GDM1 (cell line): ENCODE results near the gene PTH2.

Experiments
- DNase-seq: peaks from one replicate; lab custom pipeline; 2025; lab: John Stamatoyannopoulos, UW

PTH2 gene

GRCh38 chr19:49409441-49410029 is 13.7 kb downstream of the PTH2 start:
- DNase-seq = peak; percentile 15

DNA sequence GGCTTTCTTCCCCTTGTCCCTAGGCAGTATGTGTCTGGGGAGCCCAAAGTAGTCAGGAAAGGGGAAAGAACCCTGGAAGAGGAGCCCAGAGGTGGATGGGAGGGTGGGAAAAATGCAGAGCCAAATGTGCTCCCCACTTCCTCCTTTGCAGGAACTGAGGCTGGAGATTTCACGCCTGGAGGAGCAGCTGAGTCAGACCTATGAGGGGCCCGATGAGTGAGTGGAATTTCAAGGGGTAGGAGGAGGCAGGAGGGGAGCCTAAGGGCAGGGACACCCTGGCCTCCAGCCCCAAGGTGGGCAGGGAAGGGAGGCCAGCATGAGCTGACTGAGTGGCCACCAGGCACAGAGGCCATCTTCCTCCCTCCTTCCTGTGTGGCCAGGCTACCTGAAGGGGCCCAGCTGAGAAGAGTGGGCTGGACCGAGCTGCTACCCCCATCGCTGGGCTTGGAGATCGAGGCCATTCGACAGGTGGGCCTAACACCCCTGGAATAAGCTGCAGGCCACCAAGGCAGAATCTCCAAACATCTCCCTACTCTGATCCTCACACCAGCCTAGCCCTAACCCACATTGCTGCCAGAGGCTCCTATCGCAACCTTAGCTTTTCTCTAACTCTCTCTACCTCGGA is 14.3 kb downstream of the PTH2 start:
- no peak for DNase-seq

DNA sequence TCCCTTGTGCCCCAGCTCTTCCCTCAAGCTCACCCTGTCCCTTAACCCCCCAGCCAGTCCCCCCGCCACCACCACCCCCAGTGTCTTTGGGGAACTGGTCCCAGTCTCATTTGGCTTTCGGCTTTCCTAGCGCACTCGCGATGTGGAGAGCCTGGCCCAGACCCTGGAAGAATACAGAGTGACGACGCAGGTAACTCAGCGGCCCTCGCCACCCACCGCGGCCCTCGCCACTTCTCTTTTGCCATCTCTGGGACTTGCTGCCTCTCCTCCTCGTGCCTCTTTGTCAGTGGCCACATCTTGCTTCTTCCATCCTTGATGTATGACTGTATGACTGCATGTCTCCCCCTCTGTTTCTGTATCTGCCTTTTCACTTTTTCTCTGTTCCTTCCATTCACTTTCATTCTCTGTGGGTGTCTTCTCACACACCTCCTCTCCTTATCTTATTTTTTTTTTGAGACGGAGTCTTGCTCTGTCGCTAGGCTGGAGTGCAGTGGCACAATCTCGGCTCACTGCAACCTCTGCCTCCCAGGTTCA is 15.7 kb downstream of the PTH2 start:
- no peak for DNase-seq

- DNase-seq = no peak
Observed at GRCh38 chr19:49407079-49407478, 16.2 kb downstream of the PTH2 start.

DNA sequence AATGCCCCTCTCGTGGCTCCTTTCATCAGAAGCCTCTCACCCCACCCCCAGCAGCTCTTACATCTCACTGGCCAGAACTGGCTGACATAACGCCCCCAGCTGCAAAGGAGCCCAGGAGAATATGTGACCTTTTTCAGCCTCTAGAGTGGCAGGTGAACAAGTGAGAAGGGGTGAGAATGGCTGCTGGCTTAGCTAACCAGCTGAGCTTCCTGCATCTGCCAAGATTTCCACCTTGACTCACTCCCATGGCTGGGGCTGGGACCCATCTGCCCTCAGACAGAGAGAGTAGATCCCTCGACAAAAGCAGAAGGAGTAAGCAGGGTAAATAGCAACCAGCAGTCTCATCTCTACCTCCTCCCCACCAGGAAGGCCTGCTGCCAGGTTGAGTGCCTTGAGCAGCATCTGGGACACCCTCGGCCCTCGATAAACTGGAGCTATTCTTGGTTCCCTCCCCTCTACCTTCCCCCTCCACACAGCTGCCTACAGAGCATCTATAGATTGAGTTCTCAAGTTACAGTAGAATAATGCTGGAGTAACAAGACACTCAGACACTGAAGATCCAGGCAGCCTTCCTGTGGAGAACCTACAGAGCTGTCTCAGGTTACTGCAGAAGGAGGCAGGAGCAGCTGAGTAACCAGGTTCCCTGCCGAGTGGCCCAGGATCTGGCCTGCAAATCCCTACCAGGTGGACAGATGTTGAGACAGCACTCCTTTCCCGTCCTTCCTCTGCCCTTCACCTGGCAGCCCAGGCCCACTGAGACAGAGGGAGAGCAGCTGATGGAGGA is 19.6 kb downstream of the PTH2 start:
- DNase-seq = no peak

GRCh38 chr19:49400029-49400428 is 23.2 kb downstream of the PTH2 start:
- DNase-seq = no peak

DNA sequence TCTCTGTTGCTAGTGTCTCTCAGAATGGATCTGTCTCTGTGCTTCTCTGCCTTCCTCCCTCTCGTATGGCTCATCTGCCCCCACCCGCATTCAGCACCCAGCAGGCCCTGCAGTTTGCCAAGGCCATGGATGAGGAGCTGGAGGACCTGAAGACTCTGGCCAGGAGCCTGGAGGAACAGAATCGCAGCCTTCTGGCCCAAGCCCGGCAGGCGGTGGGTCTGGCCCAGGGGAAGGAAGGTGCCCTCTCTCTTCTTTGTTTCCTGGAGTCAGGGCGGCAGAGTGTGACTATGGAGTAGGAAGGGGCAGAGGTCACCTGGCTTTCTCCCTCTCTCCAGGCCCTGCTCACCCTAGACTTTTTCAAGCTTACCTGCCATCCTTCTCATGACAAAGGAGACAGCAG is 24.3 kb downstream of the PTH2 start:
- no peak for DNase-seq

- no peak for DNase-seq
Observed at GRCh38 chr19:49398001-49398615, 25.1 kb downstream of the PTH2 start.

- no peak for DNase-seq
Observed at GRCh38 chr19:49396738-49397505, 26.3 kb downstream of the PTH2 start.

DNA sequence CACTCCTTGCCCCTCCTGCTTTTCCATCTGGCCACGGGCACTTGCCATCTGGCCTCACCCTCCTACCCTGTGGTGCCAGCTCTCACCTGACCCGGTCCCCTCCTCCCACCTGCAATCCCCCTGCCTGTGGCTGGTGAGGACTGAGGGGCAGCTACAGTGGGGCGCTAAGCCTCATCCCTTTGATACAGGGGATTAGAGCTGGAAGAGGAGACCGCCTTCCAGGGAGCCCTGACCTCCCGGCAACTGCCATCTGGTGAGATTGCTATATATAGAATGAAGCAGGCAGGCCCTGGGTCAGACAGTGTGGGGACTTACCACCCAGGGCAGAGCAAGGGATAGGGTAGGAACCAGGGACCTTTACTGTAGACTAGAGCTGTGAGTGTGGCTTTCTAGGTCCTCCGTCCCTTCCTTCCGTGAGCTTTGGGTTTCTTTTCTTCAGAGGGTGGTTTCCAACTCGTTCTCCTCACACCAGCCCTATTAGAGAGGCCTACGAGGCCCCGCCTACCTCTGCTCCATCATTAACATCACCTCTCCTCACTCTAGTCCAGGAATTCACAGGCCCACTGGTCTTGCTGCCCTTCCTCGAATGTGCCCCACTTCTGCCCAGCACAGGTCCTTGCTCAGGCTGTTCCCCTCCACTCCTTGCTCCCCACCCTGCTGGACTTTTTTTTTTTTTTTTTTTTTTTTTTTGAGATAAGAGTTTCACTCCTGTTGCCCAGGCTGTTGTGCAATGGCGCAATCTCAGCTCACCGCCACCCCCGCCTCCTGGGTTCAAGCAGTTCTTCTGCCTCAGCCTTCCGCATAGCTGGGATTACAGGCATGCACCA is 27.4 kb downstream of the PTH2 start:
- DNase-seq = no peak

DNA sequence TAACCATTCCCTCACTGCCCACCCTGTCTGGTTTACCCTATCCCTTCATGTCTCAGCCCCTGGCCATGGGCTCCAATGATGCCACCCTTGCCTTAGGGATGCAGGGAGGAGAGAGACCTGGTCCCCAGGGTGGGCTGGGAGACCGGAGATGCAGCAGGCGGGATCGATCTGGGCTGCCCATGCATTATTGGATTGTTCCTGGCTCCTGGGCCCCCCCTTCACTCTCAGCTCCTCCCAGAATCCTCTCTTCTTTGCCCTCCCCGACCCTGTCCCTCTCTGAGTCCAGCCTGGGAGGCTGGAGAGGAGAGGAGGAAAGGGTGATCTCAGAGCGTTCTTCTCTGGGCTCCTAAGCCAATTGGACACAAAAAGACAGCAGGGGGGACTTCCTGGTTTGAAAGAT is 29.4 kb downstream of the PTH2 start:
- no peak for DNase-seq

DNA sequence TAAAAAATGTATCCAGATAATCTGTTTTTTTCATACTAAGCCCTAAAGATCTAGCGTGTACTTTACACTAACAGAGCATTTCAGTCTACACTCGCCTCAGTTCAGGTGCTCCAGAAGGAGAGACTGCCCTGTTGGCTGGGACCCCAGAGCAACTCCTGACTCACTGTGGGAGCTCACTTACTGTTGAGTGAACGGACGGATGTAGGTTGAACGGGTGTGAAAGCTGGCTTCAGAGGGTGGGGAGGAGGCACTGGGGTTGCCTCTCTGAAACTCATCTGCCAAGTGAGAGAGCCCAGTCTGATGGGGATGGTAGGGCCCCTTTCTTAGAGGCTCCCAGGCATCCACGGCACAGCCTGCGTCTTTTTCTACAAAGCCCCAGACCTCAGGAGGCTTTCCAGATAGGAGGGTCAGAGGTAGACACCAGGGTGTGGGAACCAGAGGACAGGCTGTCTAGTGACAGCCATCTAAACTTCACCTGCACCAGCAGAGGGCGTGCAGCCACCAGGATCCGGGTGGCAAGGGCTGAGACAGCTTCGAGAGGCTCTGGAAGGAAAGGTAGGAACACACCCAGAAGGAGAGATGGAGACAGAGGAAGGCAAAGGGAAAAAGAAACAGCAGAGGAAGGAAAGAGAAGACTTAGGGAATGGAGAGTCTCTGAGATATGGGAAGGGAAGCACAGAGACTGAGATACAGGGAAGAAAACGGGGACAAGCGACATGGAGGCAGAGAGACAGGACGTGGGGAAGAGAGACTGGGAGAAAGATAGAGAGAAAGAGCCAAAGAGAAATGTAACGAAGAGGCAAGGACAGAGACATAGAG is 31.5 kb downstream of the PTH2 start:
- DNase-seq = peak; percentile 73

DNA sequence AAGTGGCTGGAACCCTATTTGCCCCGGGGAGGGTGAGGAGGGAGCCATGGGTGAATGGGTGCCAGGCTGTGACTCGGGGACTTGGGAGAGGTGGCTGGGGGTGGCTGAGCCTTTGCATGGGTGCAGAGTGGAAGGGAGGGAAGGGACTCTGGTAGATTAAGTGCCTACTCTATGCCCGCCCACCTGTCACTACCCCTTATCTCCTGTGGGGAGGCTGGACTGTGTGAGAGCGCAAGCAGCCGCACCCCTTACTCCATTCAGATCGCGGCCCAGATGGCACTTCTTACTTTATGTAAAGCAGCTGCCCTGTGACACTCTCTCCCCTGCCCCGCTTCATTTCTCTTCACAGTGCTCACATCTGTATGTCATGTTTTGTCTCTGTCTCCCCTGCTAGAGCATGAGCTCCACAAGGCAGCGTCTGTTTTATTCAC is 32.3 kb downstream of the PTH2 start:
- no peak for DNase-seq

GRCh38 chr19:49390131-49390928 is 32.9 kb downstream of the PTH2 start:
- DNase-seq = no peak

GRCh38 chr19:49389406-49389805 is 33.8 kb downstream of the PTH2 start:
- DNase-seq = no peak

GRCh38 chr19:49387936-49388372 is 35.3 kb downstream of the PTH2 start, which contains the start of gene KASH5:
TSS of gene KASH5 (plus strand) at chr19:49388249. CDS start at chr19:49390884, 2,635 bp downstream.
- no peak for DNase-seq

DNA sequence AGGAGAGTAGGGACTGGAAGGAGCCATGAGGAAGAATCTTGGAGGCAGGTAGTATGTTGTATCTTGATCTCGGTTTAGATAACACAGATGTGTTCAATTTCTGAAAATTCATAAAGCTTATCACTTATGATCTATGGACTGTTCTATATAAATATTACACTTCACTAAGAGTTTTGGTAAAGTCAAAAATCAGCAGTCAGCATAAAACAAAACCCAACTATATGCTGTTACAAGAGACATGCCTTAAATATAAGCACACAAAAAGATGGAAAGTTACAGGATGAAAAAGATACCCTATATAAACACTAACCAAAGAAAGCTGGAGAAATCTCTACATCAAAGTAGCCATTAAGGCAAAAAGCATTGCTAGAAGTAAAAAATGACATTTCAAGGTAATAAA is 39.6 kb downstream of the PTH2 start:
- no peak for DNase-seq

GRCh38 chr19:49382639-49383038 is 40.6 kb downstream of the PTH2 start:
- no peak for DNase-seq

DNA sequence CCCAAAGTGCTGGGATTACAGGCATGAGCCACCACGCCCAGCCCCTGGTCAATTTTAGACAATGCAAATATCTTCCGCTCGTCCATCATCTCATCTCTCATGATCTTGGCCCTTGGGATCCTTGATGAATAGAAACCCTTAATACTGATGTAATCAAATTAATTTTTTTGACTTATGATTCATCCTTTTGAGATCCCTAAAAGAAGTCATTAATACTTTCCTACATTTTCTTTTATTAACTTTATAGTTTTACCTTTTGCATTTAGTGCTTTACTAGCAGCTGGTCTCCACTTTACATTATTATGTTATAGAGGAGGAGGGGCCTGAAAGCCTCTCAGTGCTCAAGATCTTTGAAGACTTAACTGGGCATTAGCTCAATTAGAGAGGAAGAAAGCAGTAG is 42.9 kb downstream of the PTH2 start:
- DNase-seq = no peak
